Stimulated activated CD4-positive, alpha-beta T cell treated with anti-CD3 and anti-CD28 coated beads, TNF-alpha, amount 100 ng/mL, for 24 hours (primary cell): ENCODE results near the gene ZNF440.
"Not testable (repeated sequence)": the region's sequence is repeated elsewhere in the genome, so short reads cannot be mapped to it uniquely, and the experiment has no call there.

Experiments
- DNase-seq, 3 experiments: peaks; one replicate each; pipeline ENCODE4 v3.0.0-alpha.2; 2020; ENCODE audit warnings: low read depth in 3 of 3

The ZNF440 gene

GRCh38 chr19:11828957-11829876, 15.1 kb downstream of the ZNF440 start:
- DNase-seq: not testable (repeated sequence)

GRCh38 chr19:11832253-11832912, 18.3 kb downstream of the ZNF440 start:
- no peak for DNase-seq

- no peak for DNase-seq
Observed at GRCh38 chr19:11833541-11833940, 19.5 kb downstream of the ZNF440 start.

- DNase-seq: not testable (repeated sequence)
Observed at GRCh38 chr19:11835626-11836066, 21.6 kb downstream of the ZNF440 start.

GRCh38 chr19:11843722-11844121, 29.6 kb downstream of the ZNF440 start:
- DNase-seq: no peak

- DNase-seq: not testable (repeated sequence)
Observed at GRCh38 chr19:11847615-11848014, 33.5 kb downstream of the ZNF440 start.

GRCh38 chr19:11848200-11848593, 34.1 kb downstream of the ZNF440 start:
- DNase-seq: no peak

GRCh38 chr19:11848594-11849469, 34.8 kb downstream of the ZNF440 start, which contains the start of gene ZNF439:
ZNF439 (plus strand) TSS chr19:11848726; CDS start chr19:11848868, 142 bp downstream.
- DNase-seq: peak; percentile 80 to 92 (median 81)

GRCh38 chr19:11850289-11850688, 36.2 kb downstream of the ZNF440 start:
- DNase-seq: not testable (repeated sequence)

- no peak for DNase-seq
Observed at GRCh38 chr19:11853358-11853757, 39.3 kb downstream of the ZNF440 start.

- no peak for DNase-seq
Observed at GRCh38 chr19:11856596-11857250, 42.6 kb downstream of the ZNF440 start.

- no peak for DNase-seq
Observed at GRCh38 chr19:11860721-11861120, 46.6 kb downstream of the ZNF440 start.

GRCh38 chr19:11861301-11861700, 47.2 kb downstream of the ZNF440 start:
- DNase-seq: no peak

GRCh38 chr19:11867766-11868165, 53.7 kb downstream of the ZNF440 start:
- DNase-seq: not testable (repeated sequence)

- DNase-seq: no peak
Observed at GRCh38 chr19:11868188-11868587, 54.1 kb downstream of the ZNF440 start.

- DNase-seq: no peak
Observed at GRCh38 chr19:11872624-11873023, 58.6 kb downstream of the ZNF440 start.

GRCh38 chr19:11873762-11874161, 59.7 kb downstream of the ZNF440 start:
- DNase-seq: no peak

- DNase-seq: peak; percentile 15 to 44 (median 22)
Observed at GRCh38 chr19:11879687-11880266, 65.7 kb downstream of the ZNF440 start.

GRCh38 chr19:11880598-11880997, 66.5 kb downstream of the ZNF440 start:
- DNase-seq: no peak

GRCh38 chr19:11881151-11881800, 67.2 kb downstream of the ZNF440 start:
- peak; percentile 25 to 50 (median 40) for DNase-seq
